Panc1 (cell line): ENCODE data around the gene PAX7.

ENCODE experiments used
- POLR2AphosphoS5 ChIP-seq: IDR thresholded peaks from 2 replicates; pipeline ENCODE4 v1.6.1; 2012; ENCODE audit warnings: mild to moderate bottlenecking, low read depth, low read length, moderate library complexity
- SIN3A ChIP-seq: IDR thresholded peaks from 2 replicates; pipeline ENCODE4 v1.6.1; 2012; ENCODE audit warnings: low read depth, mild to moderate bottlenecking, low read length, moderate library complexity, borderline replicate concordance; ENCODE audit not compliant: insufficient read depth
- TCF7L2 ChIP-seq: IDR thresholded peaks from 2 replicates; pipeline ENCODE4 v1.6.1; 2011; ENCODE audit warnings: mild to moderate bottlenecking, low read depth, low read length, inconsistent platforms
- TF ChIP-seq, protein P1 (sequence below): fragments of 450-650 bp; IDR thresholded peaks from 2 replicates; pipeline ENCODE4 v1.5.1; 2017; ENCODE audit warnings: mild to moderate bottlenecking
- TF ChIP-seq, protein P2 (sequence below), 2 experiments: IDR thresholded peaks; 2 replicates each; pipeline ENCODE4 v1.6.1; 2011 to 2012; ENCODE audit warnings: low read depth in 2 of 2, control low read depth in 1 of 2, low read length in 1 of 2, mild to moderate bottlenecking in 1 of 2, moderate library complexity in 1 of 2; ENCODE audit not compliant: insufficient read depth in 1 of 2

DNA sequence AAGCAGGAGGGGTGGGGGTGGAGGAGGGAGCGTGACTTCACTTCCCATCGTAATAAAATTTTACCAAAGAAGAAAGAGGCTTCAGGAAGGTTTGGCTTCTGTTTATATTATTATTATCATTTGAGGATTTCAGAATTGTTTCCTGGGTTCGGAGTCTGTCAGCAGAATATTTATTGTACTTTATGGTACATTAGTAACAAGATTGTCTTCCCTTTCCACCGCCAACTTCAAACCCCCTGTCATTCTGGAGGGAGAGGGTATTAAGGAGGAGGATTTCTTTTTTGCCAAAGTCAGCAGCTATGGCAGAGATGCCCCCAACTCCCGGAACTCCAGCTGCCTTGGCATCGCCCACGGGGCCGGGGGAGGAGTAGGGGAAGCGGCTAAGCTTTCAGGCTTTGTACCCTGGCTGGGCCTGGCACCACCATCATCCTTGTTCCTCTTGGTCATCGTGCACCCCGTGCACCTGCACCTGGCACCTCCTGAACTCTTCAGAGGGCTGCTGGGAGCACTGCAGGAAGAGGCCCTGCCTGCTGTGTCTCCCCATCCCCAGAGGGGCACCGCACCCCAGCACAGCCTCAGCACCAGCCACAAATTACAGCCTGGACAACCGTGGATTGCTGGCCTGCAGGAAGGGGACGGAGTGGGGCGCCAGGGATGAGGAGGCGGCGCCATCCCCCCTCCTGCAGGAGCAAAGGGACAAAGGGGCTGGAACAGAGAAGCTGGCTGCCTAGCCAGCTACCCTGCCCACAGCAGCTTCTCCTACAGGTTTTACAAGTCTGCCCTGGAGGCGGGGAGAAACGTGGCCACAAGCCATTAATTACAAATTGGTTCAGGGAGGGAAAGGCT lies 24.0 kb upstream of the PAX7 start:
- TF ChIP-seq, protein P1, sequence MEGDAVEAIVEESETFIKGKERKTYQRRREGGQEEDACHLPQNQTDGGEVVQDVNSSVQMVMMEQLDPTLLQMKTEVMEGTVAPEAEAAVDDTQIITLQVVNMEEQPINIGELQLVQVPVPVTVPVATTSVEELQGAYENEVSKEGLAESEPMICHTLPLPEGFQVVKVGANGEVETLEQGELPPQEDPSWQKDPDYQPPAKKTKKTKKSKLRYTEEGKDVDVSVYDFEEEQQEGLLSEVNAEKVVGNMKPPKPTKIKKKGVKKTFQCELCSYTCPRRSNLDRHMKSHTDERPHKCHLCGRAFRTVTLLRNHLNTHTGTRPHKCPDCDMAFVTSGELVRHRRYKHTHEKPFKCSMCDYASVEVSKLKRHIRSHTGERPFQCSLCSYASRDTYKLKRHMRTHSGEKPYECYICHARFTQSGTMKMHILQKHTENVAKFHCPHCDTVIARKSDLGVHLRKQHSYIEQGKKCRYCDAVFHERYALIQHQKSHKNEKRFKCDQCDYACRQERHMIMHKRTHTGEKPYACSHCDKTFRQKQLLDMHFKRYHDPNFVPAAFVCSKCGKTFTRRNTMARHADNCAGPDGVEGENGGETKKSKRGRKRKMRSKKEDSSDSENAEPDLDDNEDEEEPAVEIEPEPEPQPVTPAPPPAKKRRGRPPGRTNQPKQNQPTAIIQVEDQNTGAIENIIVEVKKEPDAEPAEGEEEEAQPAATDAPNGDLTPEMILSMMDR: no peak
- TF ChIP-seq SIN3A: no peak
- TF ChIP-seq, protein P2, sequence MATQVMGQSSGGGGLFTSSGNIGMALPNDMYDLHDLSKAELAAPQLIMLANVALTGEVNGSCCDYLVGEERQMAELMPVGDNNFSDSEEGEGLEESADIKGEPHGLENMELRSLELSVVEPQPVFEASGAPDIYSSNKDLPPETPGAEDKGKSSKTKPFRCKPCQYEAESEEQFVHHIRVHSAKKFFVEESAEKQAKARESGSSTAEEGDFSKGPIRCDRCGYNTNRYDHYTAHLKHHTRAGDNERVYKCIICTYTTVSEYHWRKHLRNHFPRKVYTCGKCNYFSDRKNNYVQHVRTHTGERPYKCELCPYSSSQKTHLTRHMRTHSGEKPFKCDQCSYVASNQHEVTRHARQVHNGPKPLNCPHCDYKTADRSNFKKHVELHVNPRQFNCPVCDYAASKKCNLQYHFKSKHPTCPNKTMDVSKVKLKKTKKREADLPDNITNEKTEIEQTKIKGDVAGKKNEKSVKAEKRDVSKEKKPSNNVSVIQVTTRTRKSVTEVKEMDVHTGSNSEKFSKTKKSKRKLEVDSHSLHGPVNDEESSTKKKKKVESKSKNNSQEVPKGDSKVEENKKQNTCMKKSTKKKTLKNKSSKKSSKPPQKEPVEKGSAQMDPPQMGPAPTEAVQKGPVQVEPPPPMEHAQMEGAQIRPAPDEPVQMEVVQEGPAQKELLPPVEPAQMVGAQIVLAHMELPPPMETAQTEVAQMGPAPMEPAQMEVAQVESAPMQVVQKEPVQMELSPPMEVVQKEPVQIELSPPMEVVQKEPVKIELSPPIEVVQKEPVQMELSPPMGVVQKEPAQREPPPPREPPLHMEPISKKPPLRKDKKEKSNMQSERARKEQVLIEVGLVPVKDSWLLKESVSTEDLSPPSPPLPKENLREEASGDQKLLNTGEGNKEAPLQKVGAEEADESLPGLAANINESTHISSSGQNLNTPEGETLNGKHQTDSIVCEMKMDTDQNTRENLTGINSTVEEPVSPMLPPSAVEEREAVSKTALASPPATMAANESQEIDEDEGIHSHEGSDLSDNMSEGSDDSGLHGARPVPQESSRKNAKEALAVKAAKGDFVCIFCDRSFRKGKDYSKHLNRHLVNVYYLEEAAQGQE (IDR thresholded peaks at IDR 0.05; ENCODE audit: insufficient read depth in 1 of 2, low read depth in 2 of 2, low read length in 1 of 2): no peak
- TF ChIP-seq POLR2AphosphoS5: no peak
- TF ChIP-seq TCF7L2: no peak
